HG03575 (cell line): ENCODE data around the gene KIAA1755.
"Not testable (repeated sequence)": the region's sequence is repeated elsewhere in the genome, so short reads cannot be mapped to it uniquely, and the experiment has no call there.

Experiments used
- ATAC-seq: cut with Tn5 transposase; IDR thresholded peaks from one replicate; pipeline ENCODE4 v1.9.1; 2021; ENCODE audit not compliant: unreplicated experiment, insufficient number of reproducible peaks, low FRiP score; ENCODE audit errors: extremely low read depth

The KIAA1755 gene

DNA sequence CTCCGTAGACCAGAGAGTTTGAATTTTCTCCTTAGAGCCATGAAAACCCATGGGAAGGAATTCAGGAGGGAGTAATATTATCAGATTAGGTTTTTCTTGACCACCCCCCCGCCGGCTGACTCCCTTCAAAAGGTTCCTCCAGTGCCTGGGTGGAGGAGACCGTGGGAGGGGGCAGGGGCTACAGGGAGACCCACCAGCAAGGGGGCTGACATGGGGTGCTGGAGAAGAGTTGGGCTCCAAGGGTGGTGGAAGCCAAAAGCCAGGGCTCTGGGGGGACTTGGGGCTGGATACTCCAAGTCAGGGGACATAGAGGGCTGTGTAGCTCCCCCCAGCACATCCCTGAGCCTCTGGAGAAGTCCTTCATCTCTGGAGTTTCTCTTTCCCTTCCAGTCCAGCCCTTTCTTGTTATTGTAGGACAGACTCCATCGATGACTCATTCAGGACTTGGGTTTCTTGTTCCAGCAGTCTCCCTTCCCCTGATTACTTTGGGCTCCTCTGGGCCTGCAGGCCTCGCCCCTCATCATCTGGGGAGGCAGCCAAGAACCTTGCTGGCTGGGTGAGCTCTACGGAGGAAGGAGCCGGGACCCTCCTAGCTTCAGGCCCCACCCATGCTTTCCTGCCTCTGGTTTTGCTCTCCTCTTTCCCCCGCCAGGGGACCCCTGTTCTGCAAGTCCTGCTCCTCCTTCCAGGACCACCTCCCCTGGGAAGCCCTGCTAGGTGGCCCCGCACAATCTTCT is 10.5 kb upstream of the KIAA1755 start:
- no peak for ATAC-seq

- no peak for ATAC-seq
These were observed 9.2 kb upstream of the KIAA1755 start for GRCh38 chr20:38269715-38270114.

- ATAC-seq, result no peak
These were observed 8.5 kb upstream of the KIAA1755 start for GRCh38 chr20:38269040-38269439.

DNA sequence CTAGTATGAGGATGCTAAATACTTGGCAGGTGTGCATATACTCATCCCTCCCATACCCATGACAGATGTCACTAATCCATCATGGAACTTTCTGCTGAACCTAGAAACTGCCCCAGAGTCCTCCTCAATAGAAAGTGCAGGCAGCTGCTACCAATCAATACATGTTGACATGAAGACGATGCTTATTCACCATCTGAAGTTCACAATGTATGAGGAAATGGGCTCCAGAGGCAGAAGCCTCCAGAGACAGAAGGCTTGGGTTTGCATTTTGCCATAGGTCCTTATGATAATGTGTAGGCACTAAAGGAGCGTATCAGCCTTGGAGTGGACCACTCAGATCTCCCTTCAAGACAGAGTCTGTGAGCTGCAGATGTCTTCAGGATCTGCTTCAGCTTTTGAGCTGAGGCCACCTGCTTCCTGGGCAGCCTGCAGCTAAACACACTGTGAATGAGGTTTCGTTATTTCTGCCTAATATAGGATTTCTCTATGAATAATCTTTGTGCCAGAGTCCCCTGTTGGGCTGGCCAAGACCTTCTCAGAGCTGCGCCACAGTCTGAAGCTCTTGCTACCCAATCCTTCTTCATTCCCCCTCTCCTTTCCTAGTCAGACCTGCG is 7.5 kb upstream of the KIAA1755 start:
- no peak for ATAC-seq

- no peak for ATAC-seq
These were observed 6.8 kb upstream of the KIAA1755 start for GRCh38 chr20:38267296-38267695.

GRCh38 chr20:38266426-38266825 is 5.9 kb upstream of the KIAA1755 start:
- no peak for ATAC-seq

DNA sequence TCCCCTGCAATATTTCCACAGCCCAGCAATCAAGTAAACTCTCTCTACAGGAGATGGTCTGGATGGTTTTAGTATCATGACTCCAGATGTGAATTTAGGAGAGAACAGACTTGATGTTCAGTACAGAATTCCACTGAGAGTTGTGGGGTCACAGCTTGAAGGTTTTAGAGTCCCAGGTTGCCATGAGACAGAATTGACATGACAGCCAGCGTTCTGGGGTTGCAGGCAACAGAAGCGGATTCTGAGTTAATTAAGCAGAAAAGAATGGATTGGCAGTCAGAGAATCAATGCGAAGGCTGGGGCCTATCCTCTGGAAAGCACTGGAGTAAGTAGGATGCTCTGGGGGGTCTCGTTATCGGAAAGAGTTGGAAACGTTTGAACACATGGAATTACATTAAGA is 2.4 kb upstream of the KIAA1755 start:
- ATAC-seq, result no peak

DNA sequence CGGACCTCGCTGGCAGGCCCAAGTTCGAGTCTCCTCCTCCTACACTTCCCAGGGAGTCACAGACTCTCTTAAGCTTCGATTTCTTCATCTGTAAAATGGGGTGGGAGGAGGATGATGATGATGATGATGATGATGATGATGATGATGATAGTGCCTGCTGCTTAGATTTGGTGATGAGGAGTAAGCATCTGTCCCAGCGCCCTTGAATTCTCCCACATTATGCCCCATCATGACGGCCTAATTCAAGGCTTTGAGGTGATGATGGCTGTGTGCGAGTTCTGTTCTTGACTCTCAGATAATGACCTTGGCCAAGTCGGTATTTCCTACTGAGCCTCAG is 487 bp upstream of the KIAA1755 start:
- ATAC-seq, result no peak

- ATAC-seq, result no peak
These were observed 534 bp downstream of the KIAA1755 start for GRCh38 chr20:38260025-38260377.

- ATAC-seq, result no peak
These were observed 1.9 kb downstream of the KIAA1755 start for GRCh38 chr20:38258545-38259215.

DNA sequence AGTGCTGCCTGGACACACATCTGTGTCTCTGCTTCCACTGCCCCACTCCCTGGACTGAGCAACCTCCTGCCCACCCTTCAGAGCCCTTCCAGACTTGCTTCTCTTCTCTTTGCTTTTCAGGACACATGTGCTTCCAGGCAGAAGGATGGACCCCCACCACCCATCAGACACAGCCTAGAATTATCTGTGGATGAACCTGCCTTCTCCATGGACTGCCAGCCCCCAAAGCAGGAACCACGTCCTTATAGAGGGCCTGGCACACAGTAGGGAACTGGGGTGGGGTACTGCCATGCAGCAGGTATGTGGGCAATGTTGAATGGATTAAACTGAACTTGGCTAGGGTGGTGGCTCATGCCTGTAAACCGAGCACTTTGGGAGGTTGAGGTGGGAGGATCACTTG is 3.6 kb downstream of the KIAA1755 start:
- no peak for ATAC-seq

GRCh38 chr20:38256021-38256420 is 4.5 kb downstream of the KIAA1755 start:
- no peak for ATAC-seq

DNA sequence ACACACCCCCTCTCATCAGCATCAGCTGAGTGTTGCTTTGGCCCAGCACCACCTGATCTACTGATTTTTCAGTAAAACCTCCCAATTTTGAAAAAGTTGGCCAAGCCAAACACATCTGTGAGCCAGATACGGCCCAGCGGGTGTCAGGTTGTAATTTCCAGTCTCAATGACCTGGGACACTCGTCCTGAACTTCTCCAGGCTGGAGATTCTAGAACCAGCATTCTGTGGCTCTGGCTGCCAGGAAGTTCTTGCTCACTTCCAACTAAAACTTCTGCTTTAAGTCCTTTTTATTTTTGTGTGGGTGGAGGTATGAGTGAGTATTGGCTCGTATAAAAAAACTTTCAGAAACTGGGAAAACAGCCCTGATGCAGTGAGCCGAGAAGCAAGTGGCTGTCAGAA is 5.1 kb downstream of the KIAA1755 start:
- ATAC-seq, result no peak

DNA sequence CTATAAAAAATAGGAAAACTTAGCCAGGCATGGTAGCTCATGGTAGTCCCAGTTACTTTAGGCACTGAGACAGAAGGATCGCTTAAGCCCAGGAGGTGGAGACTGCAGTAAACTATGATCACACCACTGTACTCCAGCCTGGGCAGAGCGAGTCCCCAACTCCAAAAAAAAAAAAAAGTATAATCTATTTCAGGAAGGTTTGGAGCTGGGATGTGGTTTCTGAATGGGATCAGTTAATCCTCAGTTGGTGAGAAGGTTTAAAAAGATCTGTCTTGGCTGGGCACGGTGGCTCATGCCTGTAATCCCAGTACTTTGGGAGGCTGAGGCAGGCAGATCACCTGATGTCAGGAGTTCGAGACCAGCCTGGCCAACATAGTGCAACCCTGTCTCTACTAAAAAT is 5.9 kb downstream of the KIAA1755 start:
- ATAC-seq, result not testable (repeated sequence)

- no peak for ATAC-seq
These were observed 7.0 kb downstream of the KIAA1755 start for GRCh38 chr20:38253571-38253970.

- ATAC-seq, result no peak
These were observed 7.9 kb downstream of the KIAA1755 start for GRCh38 chr20:38252292-38253288.

GRCh38 chr20:38251441-38251840 is 9.1 kb downstream of the KIAA1755 start:
- not testable (repeated sequence) for ATAC-seq

GRCh38 chr20:38250609-38251008 is 9.9 kb downstream of the KIAA1755 start:
- no peak for ATAC-seq

- no peak for ATAC-seq
These were observed 10.8 kb downstream of the KIAA1755 start for GRCh38 chr20:38249536-38250310.
